Hindlimb muscle (tissue), 1 donor: ENCODE results near the gene RAB11FIP3. TPM values are rescaled to one million over a fixed set of nuclear protein-coding genes. Genes with fewer than 3 reads are reported as not detected.

Experiments
- DNase-seq: peaks from one replicate; pipeline ENCODE4 v3.0.0-alpha.2; 2013
- polyA plus RNA-seq: library from polyadenylated mRNA; unstranded; fragments of 120-200 nt; gene quantifications from one replicate; pipeline ENCODE4 v1.2.1, GENCODE V29; 2013; ENCODE audit not compliant: insufficient read length

RAB11FIP3 gene
- polyA plus RNA-seq, 1 donor: 30.0 TPM

- DNase-seq: no peak
These were observed 94.6 kb downstream of the RAB11FIP3 start for GRCh38 chr16:519841-520687.

- no peak for DNase-seq
These were observed 95.4 kb downstream of the RAB11FIP3 start for GRCh38 chr16:520847-521246.

- DNase-seq: no peak
These were observed 96.1 kb downstream of the RAB11FIP3 start for GRCh38 chr16:521381-522210.

- no peak for DNase-seq
These were observed 97.1 kb downstream of the RAB11FIP3 start for GRCh38 chr16:522320-523096.

- no peak for DNase-seq
These were observed 97.8 kb downstream of the RAB11FIP3 start for GRCh38 chr16:523097-523741.

- DNase-seq: no peak
These were observed 99.0 kb downstream of the RAB11FIP3 start for GRCh38 chr16:524274-525040.

- no peak for DNase-seq
These were observed 99.7 kb downstream of the RAB11FIP3 start for GRCh38 chr16:525123-525519.

- DNase-seq: no peak
These were observed 100.2 kb downstream of the RAB11FIP3 start for GRCh38 chr16:525520-526180.

GRCh38 chr16:526181-527014 lies 100.9 kb downstream of the RAB11FIP3 start:
- no peak for DNase-seq

- peak; percentile 92 for DNase-seq
These were observed 101.8 kb downstream of the RAB11FIP3 start, which contains the start of gene CAPN15 for GRCh38 chr16:527015-527903. Gene CAPN15 (plus strand): TSS chr16:527712. CDS start chr16:546839, 19,127 bp downstream.

- DNase-seq: no peak
These were observed 102.9 kb downstream of the RAB11FIP3 start for GRCh38 chr16:528111-529011.

- no peak for DNase-seq
These were observed 103.6 kb downstream of the RAB11FIP3 start for GRCh38 chr16:529012-529575.

GRCh38 chr16:530111-530817 lies 104.8 kb downstream of the RAB11FIP3 start:
- no peak for DNase-seq

GRCh38 chr16:531494-532125 lies 106.2 kb downstream of the RAB11FIP3 start:
- no peak for DNase-seq

GRCh38 chr16:533391-534123 lies 108.1 kb downstream of the RAB11FIP3 start:
- no peak for DNase-seq
